ENCODE data around the gene SHISA2. TPM values are rescaled to one million over a fixed set of nuclear protein-coding genes. Genes with fewer than 3 reads are reported as not detected.

Gene SHISA2
- total RNA-seq, 1 donor: not detected

GRCh38 chr13:26060357-26060756 is 8.5 kb upstream of the SHISA2 start:
- no peak for TF ChIP-seq CTCF (IDR thresholded peaks at IDR 0.05; ENCODE audit: insufficient read depth, low read depth, low read length)
- H3K4me3 ChIP-seq (ENCODE audit: low read depth, low read length): no peak overlapping the region
- DNase-seq (ENCODE audit: low read depth): no peak

GRCh38 chr13:26058704-26059103 is 6.9 kb upstream of the SHISA2 start:
- TF ChIP-seq CTCF (IDR thresholded peaks at IDR 0.05; ENCODE audit: insufficient read depth, low read depth, low read length): no peak
- H3K4me3 ChIP-seq (ENCODE audit: low read depth, low read length): no peak overlapping the region
- DNase-seq (ENCODE audit: low read depth): no peak

- TF ChIP-seq CTCF (IDR thresholded peaks at IDR 0.05; ENCODE audit: insufficient read depth, low read depth, low read length): no peak
- no peak overlapping the region for H3K4me3 ChIP-seq (ENCODE audit: low read depth, low read length)
- DNase-seq (ENCODE audit: low read depth): no peak
These were observed 3.1 kb upstream of the SHISA2 start for GRCh38 chr13:26054896-26055295.

- H3K4me3 ChIP-seq (ENCODE audit: low read depth, low read length): no peak overlapping the region
- TF ChIP-seq CTCF (IDR thresholded peaks at IDR 0.05; ENCODE audit: insufficient read depth, low read depth, low read length): no peak
- no peak for DNase-seq (ENCODE audit: low read depth)
These were observed 1.7 kb upstream of the SHISA2 start for GRCh38 chr13:26053418-26053980.

GRCh38 chr13:26052337-26052736 is 521 bp upstream of the SHISA2 start:
- no peak for DNase-seq (ENCODE audit: low read depth)
- no peak overlapping the region for H3K4me3 ChIP-seq (ENCODE audit: low read depth, low read length)
- TF ChIP-seq CTCF (IDR thresholded peaks at IDR 0.05; ENCODE audit: insufficient read depth, low read depth, low read length): no peak

- TF ChIP-seq CTCF (IDR thresholded peaks at IDR 0.05; ENCODE audit: insufficient read depth, low read depth, low read length): no peak
- DNase-seq (ENCODE audit: low read depth): no peak
- no peak overlapping the region for H3K4me3 ChIP-seq (ENCODE audit: low read depth, low read length)
These were observed 572 bp downstream of the SHISA2 start for GRCh38 chr13:26051231-26051656.

Measured in fibroblast of villous mesenchyme (primary cell).